Skin epidermis (tissue), 12 donors: ENCODE results near the gene CCDC185.
"Not testable (repeated sequence)": the region's sequence is repeated elsewhere in the genome, so short reads cannot be mapped to it uniquely, and the experiment has no call there.

Experiments
- H3K27ac ChIP-seq, 21 experiments: fragments of 200-600 bp; sonication (generic) in 11 of 21; one replicate each; pipeline ENCODE4 v1.5.0; 2020; ENCODE audit warnings: mild to moderate bottlenecking in 3 of 21, inconsistent platforms in 2 of 21, moderate library complexity in 2 of 21
- H3K4me3 ChIP-seq, 7 experiments: fragments of 200-600 bp; sonication (generic) in 2 of 7; one replicate each; pipeline ENCODE4 v1.5.0; 2020; ENCODE audit warnings: inconsistent platforms in 2 of 7, mild to moderate bottlenecking in 2 of 7, moderate library complexity in 1 of 7

Gene CCDC185

DNA sequence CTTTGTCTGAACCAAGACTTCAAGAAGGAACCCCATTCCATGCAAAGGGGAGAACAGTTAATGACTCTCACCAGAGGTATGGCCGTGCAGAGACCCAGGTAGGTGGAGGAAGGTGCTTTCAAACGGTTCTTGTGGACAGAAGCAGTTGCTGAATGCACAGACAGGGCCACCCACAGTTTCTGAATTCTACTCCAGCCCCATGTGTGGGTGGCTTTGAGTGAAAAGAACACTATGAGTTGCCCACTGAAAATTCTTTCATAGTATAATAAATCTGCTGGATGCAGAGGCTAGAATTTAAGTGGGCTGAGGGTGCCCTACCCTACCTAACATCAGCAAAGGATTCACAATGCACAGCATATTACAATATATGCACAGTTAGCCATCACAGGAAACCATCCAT, 7.2 kb upstream of the CCDC185 start:
- no peak overlapping the region for H3K4me3 ChIP-seq
- H3K27ac ChIP-seq: no peak overlapping the region

GRCh38 chr1:223390618-223391017, 2.6 kb upstream of the CCDC185 start:
- Histone ChIP-seq H3K27ac (no peak overlapping the region), H3K4me3 (no peak overlapping the region)

DNA sequence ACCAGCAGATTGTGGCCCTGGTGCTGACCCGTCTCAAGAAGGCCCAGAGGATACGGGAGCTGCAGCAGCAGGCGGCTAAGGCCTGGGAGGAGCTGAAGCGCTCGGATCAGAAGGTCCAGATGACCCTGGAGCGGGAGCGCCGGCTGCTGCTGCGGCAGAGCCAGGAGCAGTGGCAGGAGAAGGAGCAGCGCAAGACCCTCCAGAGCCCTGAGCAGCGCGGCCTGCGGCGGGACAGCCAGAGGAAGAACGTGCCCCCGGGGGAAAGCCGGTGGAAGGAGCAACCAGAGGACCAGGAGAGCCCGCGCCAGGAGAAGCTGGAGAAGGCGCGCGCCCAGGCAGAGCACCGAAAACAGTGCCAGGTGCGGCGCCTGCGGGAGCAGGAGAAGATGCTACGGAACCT, 1.0 kb downstream of the CCDC185 start:
- no peak overlapping the region for H3K27ac ChIP-seq
- H3K4me3 ChIP-seq: no peak overlapping the region

- H3K27ac ChIP-seq: no peak overlapping the region
Measured at GRCh38 chr1:223394706-223395105, 1.5 kb downstream of the CCDC185 start.

DNA sequence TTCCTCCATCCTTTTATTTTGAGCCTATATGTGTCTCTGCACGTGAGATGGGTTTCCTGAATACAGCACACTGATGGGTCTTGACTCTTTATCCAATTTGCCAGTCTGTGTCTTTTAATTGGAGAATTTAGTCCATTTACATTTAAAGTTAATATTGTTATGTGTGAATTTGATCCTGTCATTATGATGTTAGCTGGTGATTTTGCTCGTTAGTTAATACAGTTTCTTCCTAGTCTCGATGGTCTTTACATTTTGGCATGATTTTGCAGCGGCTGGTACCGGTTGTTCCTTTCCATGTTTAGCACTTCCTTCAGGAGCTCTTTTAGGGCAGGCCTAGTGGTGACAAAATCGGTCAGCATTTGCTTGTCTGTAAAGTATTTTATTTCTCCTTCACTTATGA, 6.2 kb downstream of the CCDC185 start:
- H3K4me3 ChIP-seq: not testable (repeated sequence)

More at GRCh38 chr1:223394706-223395105, 1.5 kb downstream of the CCDC185 start:
- no peak overlapping the region for H3K4me3 ChIP-seq

GRCh38 chr1:223401873-223402789, 8.9 kb downstream of the CCDC185 start:
- no peak overlapping the region for H3K4me3 ChIP-seq

More for the DNA sequence above, 6.2 kb downstream of the CCDC185 start:
- H3K27ac ChIP-seq: not testable (repeated sequence)

DNA sequence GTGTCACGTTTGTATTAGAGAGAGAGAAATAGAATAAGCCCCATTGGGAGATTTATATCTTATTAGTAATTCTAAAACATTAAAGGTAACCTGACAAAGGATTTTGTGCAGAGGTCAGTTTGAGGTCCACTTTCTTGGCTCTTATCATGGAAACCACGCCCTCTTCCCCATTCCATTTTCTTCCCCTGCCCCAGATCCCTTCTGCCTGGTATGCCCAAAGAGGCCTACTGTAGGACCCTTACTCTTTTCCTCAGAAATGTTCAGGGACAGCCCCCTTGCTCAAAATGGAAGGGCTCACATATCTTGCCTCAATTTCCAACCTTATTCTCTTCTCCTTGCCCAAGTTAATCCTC, 9.6 kb downstream of the CCDC185 start:
- no peak overlapping the region for H3K4me3 ChIP-seq

More at GRCh38 chr1:223401873-223402789, 8.9 kb downstream of the CCDC185 start:
- H3K27ac ChIP-seq: no peak overlapping the region

GRCh38 chr1:223403184-223403815, 10.1 kb downstream of the CCDC185 start:
- Histone ChIP-seq H3K27ac (no peak overlapping the region), H3K4me3 (no peak overlapping the region)

More for the DNA sequence above, 9.6 kb downstream of the CCDC185 start:
- H3K27ac ChIP-seq: no peak overlapping the region

DNA sequence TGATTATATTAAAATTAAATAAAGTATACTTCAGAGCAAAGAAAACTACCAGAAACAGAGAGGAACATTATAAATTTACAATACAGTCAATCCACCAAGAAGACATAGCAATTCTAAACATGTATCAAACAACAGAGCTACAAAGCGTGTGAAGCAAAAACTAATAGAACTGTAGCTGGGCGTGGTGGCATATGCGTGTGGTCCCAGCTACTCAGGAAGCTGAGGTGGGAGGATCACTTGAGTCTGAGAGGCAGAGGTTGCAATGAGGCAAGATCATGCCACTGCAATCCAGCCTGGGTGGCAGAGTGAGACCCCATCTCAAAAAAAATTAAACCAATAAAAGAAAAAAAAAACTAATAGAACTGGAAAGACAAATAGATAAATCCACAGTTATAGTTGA, 12.3 kb downstream of the CCDC185 start:
- Histone ChIP-seq H3K4me3 (no peak overlapping the region), H3K27ac (no peak overlapping the region)

DNA sequence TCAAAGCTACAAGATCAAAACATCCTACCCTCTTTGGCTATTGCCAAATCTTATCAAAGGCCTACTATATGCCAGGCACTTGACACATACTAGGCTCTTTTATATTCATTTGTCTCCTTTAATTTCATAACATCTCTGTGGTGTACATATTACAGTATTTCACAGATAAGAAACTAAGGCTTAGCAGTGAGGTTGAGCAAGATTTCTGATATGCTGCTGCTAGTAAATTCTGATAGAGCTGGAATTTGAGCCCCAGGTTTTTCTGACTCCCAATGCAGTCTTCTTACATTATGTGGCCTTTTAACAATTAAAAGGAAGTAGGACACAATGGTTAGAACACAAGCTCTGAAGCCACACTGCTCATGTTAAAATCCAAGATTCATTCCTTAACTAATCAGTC, 16.8 kb downstream of the CCDC185 start:
- no peak overlapping the region for H3K4me3 ChIP-seq
- H3K27ac ChIP-seq: no peak overlapping the region

- Histone ChIP-seq H3K4me3 (no peak overlapping the region), H3K27ac (no peak overlapping the region)
Measured at GRCh38 chr1:223411309-223411708, 18.1 kb downstream of the CCDC185 start.

GRCh38 chr1:223411710-223412109, 18.5 kb downstream of the CCDC185 start:
- H3K27ac ChIP-seq: no peak overlapping the region

DNA sequence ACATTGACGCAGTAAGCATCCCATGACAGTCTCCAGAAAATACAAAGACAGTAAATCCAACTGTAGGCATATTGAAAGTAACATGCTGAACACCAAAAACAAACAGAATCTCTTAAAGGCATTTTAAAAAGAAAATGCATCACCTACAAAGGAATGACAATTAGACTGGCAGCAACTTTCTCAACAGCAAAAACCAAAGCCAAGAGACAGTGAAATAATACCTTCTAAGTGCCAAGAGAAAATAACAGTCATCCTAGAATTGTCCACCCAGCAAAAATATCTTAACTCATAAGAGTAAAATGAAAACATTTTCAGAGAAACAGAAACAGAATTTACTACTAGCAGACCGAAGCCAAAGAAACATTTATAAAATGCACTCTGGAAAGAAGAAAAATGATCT, 20.0 kb downstream of the CCDC185 start:
- no peak overlapping the region for H3K27ac ChIP-seq
- no peak overlapping the region for H3K4me3 ChIP-seq

More at GRCh38 chr1:223411710-223412109, 18.5 kb downstream of the CCDC185 start:
- no peak overlapping the region for H3K4me3 ChIP-seq

GRCh38 chr1:223417444-223417843, 24.2 kb downstream of the CCDC185 start:
- H3K4me3 ChIP-seq: no peak overlapping the region
- no peak overlapping the region for H3K27ac ChIP-seq

GRCh38 chr1:223417903-223418663, 24.9 kb downstream of the CCDC185 start:
- Histone ChIP-seq H3K27ac (no peak overlapping the region), H3K4me3 (no peak overlapping the region)

DNA sequence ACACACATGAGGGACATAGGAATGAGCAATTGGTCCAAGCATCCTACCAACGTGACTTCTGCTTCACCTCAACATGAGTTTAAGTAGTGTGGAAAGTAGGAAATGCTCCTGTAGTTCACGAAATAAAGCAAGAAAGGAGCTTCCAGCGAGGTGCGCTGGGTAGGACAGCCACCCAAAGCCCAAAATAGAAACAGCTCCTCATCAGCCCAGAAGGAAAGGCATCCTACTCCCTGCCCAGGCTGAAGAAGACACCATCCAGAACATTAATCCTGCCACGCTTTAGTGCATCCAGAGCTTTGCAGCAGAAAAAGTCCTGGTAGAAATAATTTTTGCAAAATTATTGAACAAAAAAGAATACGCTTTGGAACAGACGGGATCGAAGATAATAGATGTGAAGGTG, 25.9 kb downstream of the CCDC185 start:
- Histone ChIP-seq H3K4me3 (no peak overlapping the region), H3K27ac (no peak overlapping the region)

DNA sequence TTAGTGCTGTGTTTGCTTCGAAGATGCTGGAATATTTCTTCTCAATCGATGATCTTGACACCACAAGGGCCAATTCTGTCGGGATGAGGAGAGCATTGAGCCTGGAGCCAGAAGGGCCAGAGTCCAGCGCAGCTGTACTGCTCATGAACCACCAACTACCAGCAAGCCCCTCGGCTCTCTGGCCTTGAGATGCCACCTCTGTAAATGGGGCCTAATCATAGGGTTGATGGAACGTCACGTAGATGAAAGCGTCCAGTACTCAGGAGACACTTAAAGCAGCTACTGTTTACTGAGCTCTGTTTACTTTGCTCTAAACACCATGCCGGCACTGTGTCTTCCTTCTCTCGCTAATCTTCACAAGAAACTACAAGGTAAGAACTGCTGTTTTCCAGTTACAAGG, 26.3 kb downstream of the CCDC185 start:
- no peak overlapping the region for H3K27ac ChIP-seq

DNA sequence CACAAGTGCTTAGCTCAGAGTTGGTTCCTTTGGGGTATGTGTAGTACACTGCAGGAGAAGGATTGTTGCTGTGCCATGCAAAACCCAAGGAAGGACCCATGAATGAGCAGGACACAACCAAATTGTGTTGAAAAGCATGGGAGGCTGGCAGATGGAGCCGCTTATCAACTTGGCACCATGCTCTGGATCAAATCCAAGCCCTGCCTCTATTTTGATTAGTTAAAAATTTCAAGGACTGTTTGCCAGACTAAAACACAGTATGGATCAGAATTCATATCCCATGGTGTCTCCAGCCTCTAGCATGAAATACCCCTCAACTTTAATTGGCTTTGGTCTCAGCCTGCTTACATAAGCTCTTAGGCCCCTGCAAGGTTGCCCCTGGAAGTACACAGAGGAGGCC, 27.8 kb downstream of the CCDC185 start:
- H3K4me3 ChIP-seq: no peak overlapping the region
- H3K27ac ChIP-seq: no peak overlapping the region

More for the DNA sequence above, 26.3 kb downstream of the CCDC185 start:
- H3K4me3 ChIP-seq: no peak overlapping the region

GRCh38 chr1:223421676-223422075, 28.5 kb downstream of the CCDC185 start:
- H3K4me3 ChIP-seq: no peak overlapping the region
- H3K27ac ChIP-seq: no peak overlapping the region

GRCh38 chr1:223422911-223423310, 29.7 kb downstream of the CCDC185 start:
- Histone ChIP-seq H3K27ac (no peak overlapping the region), H3K4me3 (no peak overlapping the region)
